Erythroblast (primary cell): Measurements from ENCODE around the gene LRRC37A3.
A peak's percentile ranks its signal among the peaks of the same experiment; 100 is the strongest.
"Not testable (repeated sequence)": the region's sequence is repeated elsewhere in the genome, so short reads cannot be mapped to it uniquely, and the experiment has no call there.

Experiments used
- DNase-seq, 2 experiments: peaks; one replicate each; lab custom pipeline; 2025; lab: John Stamatoyannopoulos, UW
- POLR2A ChIP-seq: IDR thresholded peaks from 2 replicates; pipeline ENCODE4 v1.6.1; 2011; ENCODE audit warnings: mild to moderate bottlenecking, low read length

Gene LRRC37A3

DNA sequence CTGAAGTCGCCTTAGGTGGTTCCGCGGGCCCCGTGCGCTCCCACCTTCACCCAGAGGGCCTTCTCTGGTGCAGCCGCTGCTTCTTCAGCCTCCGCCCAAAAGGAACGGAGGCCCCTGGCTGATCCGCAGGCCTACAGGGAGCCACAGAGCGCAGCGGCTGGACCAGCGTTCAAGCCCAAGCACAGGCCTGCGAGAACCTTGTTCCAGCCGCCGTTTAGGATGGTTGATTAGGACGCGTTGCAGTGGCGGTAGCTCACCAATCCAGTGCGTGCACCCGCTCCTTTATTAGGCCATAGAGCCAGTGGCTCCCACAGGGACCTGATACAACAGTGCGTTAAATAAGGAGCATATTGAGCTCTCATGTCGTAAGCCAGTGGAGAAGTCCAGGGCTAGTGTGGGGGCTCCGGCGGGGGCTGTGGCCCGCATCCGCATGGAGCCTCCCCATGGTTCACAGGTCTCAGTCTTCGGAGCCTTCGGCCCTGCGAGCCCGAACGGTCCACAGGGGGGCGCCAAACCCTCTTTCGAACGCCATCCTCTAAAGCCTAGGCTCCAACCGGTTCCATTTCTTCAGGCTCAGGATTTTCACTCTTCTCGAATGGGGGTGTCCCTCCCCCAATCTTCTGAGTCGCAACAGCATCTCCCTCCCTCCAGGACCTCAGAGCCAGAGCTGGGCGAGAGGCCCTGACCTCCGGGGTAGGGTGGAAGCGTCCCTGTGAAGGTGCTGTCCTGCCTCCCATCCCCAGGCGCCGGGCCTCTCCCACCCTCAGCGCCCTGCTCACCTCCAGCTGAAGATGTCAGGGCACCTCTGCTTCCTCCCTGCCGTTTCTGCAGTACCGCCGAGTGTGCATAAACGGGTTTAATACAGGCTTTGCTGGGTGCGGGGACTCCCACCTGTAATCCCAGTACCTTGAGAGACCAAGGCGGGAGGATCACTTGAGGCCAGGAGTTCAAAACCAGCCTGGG lies 71.5 kb downstream of the LRRC37A3 start:
- peak; percentile 66 to 84 for DNase-seq

DNA sequence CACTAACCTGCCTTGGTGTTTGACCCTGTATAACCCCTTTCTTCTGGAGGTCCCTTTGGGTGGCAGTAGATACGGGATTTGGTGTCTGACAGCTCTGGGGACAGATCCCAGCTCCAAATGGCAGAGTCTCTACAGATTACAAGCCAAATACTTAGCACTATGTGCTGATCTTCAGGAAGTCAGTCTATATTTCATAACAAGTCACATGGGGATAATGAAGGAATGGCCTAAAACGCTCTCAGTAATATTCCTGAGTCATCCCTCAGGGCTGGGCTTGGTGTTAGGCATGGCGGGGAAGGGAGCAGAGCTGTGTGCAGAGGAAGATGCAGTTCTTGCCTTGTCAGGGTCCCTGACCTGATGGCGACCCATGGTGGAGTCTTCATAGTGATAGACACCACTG lies 72.4 kb downstream of the LRRC37A3 start:
- peak in 1 of 2 experiments; percentile 27 for DNase-seq

DNA sequence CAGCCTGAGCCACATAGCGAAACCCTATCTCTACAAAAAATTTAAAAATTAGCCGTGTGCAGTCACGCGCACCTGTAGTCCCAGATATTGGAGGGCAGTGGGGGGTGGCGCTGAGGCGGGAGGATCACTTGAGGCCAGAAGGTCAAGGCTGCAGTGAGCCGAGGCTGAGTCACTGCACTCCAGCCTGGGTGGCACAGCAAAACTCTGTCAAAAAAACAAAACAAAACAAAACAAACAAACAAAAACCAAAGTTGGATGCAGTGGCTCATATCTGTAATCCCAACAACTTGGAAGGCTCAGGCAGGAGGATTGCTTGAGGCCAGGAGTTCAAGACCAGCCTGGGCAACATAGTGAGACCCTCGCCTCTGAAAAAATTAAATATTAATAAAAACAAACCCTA lies 75.4 kb downstream of the LRRC37A3 start:
- DNase-seq: not testable (repeated sequence)

DNA sequence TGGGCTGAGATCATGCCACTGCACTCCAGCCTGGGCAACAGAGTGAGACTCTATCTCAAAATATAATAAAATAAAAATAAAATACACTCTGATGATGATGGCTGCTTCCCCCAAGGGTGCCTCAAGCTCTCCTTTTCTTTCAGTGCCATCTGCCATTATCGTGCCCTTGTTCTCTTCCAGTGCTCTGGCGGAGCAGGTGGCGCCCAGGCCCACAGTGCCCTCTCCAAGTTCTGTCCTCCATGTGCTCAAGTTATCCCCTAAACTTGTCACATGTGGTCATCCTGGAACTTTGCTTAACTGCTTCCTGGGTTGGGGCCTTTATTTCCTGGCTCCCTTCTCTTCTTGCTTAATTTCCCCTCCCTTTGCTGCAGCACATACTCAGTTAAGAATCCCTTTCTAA lies 76.4 kb downstream of the LRRC37A3 start:
- DNase-seq: not testable (repeated sequence)

DNA sequence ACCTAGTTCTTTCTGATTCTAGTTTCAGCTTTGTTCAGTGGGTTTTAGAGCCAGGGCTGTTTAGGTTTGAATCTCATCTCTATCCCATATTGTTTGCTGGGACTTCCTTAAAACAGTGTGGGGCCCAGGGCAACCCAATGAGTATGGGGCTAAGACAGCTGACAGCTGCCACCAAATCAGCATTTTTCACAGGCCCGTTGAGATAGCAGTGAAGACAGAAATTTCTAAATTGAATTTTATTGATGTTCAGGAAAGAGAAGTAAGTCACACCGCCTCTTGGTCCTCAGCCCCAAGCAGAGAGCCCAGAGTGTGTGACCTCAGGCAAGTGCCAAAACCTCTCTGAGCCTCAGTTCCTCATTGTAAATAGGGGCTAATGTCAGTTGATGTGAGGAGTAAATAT lies 78.3 kb downstream of the LRRC37A3 start:
- DNase-seq: not testable (repeated sequence)

DNA sequence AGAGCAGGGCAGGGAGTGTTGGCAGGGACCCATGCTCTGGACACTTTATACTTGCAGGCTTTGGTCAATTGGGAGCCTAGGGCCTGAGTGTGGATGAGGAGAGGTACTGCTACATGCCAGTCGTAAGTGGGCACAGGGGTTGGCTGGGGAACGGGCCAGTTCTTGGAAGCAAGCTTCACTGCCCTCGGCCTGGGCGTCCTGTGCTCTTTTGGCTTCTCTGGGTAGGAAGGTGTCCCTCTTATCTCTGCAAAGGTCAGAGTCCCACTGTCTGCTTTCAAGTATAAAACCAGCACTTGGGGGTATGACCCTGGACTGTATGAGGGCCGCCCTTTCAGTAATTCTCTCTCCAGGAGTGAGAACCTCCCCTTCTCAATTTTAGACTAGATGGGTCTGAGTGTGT lies 80.8 kb downstream of the LRRC37A3 start:
- DNase-seq: not testable (repeated sequence)

DNA sequence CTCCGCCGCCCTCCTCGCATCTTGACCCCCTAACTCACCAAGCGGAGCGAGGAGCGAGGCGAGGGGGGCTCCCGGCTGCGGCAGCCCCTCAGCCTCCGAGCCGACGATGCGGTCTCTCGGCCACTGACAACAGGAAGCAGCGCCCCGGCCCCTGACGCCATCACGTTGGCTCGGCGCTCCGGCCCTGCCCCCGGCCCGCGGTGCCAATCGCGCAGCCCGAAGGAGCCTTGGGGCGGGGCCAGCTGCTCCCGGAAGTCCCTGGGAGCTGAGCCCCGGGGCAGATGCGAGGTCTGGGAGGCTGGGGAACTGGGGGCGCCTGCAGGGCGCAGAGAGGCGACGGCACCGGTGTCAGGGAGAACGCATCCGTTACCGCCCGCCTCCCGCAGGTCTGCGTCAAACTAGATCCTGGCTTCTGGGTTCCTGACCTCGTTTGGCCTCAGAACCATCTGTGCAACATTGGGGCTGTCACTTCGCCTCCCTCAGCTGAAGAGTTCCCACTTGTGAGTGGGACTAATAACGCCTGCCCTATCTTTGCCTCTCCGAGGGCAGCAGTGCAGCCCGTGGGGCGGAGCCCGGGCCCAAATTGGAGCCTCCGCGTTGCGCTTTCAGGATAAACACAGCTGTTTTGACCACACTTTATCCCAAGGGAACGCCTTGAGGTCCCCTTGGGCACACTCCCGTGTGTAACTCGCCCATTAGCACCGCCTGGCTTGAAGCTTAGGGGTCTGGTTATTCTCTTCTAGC lies 82.1 kb downstream of the LRRC37A3 start:
- peak; percentile 79 for TF ChIP-seq POLR2A
- DNase-seq: peak; percentile 88 to 92

DNA sequence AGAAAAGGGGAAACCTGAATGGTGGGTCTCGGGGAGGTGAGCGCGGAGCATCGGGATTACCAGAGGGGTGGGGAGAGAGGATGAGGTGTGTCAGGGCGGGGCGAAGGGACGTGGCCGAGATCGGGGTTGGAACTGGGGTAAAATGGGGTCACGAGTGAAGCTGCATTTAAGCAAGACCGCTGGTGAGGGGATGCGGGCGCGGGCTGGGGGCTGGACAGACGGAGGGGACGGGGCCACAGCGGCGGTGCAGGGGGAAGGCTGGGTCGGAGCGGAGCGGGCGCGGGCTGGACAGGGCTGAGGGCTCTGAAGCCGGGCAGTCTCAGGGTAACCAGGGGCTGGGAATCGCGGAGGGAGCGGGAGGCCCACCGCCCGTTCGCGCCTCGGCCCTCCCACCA lies 82.7 kb downstream of the LRRC37A3 start:
- DNase-seq: peak; percentile 49 to 70

DNA sequence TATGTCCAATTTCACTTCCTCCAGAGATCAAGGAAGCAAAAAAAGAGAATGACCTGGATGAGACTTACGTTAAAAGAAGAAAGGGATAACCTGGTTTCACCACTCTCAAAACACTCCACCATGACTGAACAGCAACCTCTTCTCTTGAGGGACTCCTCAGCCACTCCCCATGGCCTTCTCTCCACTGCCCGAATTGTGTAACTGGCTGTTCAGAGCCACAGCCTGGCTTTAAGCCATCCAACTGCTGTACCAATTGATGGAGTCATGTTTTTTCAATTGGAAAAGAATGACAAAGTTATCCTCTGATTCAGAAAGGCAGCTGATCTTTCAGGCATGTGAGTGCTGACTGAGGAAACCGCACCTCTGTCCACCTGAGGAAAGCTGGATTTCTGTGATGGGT lies 85.2 kb downstream of the LRRC37A3 start:
- not testable (repeated sequence) for DNase-seq

DNA sequence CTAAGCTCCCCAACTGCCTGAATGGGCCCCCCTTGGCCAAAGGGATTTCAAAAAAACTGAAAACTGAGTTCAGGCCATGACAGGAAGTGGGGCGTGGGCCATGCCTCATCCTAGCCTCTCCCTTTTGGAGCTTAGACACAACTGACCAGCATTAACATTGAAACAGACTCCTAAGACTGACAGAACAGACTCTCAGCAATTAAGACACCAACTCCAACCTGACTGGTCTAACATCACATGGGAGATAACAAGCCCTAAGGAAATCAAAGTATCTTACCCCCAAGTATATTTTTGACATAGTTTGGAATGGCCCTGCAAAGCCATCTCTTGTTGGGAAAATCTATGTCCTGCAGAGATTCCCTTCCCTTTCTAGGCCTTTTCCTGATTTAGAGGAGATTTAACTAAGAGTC lies 88.6 kb downstream of the LRRC37A3 start:
- DNase-seq: not testable (repeated sequence)

DNA sequence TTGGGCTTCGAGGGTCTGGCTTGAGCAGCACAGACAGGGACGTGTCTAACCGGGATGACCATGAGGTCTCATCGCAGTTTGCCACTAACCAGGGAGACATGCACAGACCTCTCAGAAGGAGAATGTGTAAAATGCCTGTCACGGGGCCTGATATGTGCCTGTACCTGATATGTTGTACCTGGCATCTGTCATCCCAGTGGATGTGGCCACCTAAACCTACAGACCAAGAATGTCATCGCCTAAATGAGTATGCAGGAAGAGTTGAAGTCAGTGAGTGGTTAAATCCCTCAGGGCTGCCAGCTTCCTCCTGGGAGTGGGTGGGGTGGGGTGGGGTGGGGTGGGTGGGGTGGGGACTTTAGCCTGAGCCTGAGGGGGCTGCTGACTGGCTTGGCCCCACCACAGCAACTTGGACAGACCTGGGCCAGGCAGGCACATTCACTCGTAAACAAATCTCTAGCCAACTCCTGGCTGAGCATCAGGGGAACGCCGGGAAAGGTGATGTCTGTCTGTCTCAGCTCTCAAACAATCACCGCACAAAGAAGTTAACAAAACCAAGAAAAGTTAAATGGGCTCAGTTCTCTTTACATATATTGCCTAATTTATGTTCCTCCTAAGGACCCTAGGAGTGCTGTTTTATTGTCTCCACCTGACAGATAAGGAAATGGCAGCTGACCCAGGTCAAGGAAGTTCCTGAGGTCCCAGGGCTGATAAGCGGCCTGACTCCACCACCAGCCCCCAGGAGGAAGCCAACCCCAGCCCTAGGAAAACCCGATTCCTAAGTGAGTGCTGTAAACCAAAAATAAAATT lies 89.3 kb downstream of the LRRC37A3 start:
- not testable (repeated sequence) for DNase-seq

DNA sequence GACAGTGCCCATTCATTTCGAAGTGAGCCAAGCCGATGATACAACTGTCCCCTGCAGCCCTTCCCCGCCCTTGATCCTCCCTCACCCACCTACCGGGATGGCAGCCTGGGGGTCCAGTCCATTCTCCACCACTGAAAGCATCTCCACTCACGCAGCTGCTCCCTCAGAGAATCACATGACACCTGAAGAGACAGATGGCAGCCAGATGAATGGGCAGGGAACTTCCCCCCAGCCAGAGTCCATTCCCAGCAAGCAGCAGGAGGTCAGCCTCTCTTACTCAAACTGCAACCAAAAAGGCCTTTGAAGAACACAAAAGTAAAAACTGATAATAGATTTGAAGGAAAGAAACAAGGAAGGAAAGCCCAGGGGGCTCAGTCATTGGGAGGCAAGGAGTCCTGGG lies 90.2 kb downstream of the LRRC37A3 start:
- DNase-seq: not testable (repeated sequence)

DNA sequence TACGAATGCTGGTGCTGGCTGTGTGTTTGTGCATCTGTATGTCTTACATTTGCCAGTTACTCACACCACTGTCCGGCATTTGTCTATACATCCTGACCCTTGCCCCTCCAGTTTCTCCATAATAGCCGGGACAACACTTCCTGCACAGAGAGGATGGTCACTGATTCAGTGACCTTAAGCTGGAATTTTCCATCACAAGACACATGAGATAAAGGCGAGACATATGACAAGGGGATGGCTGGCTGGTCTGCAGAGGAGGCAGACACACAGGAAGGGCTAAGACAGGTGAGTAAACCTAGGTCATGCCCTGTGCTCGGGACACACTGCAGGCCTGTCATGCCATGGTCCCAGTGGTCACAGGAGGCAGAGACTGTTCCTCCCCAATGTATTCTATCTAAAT lies 100.4 kb downstream of the LRRC37A3 start:
- DNase-seq: not testable (repeated sequence)

DNA sequence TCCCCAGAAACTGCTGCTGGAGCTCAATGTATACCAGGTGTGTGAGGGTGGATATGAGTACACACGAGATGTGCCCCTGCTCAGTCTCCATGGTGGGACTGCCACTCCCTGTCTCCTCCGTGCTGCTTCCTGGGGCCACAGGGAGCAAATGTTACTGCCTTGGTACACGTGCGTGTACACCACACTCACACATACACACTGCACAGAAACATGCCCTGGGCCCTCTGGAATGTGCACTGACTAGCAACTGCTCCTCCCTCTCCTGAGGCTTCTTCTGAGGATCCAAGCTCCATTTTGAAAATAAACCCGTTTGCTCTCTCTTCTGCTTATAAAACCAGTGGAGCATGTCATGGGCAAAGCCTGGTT lies 103.5 kb downstream of the LRRC37A3 start:
- DNase-seq: not testable (repeated sequence)

DNA sequence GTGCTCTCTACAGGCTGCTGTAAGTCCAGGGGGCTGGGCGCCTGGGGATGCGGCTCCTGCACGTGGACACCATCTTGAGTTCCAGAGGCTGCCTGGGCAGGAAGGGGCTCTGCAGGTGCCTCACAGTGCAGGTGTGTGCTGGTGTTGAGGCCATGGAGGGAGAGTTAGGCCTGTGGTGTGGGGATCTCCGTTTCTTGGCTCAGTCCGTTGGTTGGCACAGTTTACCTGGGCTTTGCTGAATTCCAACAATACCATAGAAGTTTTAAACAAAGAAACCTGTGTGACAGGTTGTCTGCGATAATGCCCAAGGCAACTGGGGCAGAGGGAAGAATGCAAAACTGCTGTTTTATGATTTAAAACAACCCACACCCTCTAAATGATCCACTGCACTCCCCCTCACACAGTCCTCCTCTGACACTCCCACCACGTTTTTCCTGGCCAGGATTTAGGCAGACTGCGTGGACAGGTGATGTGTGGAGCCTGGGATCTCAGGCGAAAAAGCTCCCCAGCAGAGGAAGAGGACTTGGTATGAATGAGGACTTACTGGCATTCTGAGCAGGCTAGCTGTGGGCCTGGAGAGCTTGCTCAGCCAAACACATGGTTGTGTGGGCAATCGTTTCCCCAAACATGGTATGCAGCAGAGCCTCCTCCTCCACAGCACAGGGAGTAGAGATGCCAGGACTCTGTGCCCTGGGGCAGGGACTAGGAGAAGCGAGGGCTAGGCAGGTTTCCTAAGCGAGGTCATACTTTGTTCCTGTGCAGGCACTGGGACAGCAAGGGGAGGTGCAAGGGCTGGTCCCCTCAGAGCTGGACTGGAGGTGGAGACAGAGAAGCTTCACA lies 104.1 kb downstream of the LRRC37A3 start:
- not testable (repeated sequence) for DNase-seq

DNA sequence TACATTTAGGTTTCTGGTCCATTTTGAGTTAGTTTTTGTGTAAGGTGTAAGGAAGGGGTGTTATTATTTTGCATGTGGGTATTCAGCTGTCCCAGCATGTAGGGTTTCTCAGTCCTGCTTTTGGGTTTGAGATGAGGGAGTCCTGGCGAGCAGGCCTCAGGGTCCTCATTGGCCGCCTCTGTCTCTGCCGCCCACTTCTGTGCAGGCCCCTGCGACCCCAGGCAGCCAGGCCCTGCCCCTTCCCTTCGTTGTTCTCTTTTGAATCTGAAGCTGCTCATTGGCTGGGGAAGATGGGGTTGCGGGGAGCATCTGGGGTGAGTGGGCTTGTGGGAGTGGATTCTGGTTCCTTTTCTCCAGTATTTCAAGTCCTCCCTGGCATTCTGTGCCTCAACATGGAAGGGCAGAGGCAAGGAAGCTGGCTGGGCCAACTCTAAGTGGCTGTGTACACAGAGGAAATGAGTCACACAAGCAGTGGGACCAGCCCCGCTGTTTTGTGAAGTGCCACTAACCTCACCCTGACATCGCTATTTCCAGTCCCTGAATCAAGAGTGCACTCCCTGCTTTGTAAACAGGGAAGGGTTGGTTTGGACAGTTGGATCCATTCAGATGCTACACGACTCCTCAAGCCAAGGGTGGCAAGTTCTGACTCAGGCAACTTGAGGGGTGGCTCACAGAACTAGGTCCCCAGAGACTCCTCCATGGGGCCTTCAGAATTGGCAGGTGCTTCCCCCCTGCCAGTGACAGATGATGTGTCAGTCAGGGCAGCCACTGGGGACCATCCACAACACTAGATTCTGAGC lies 110.9 kb downstream of the LRRC37A3 start:
- DNase-seq: peak in 1 of 2 experiments; percentile 7
